ENCODE measurements around the gene HYCC1.
A peak's percentile ranks its signal among the peaks of the same experiment; 100 is the strongest.
"Not testable (repeated sequence)": the region's sequence is repeated elsewhere in the genome, so short reads cannot be mapped to it uniquely, and the experiment has no call there.

The HYCC1 gene

DNA sequence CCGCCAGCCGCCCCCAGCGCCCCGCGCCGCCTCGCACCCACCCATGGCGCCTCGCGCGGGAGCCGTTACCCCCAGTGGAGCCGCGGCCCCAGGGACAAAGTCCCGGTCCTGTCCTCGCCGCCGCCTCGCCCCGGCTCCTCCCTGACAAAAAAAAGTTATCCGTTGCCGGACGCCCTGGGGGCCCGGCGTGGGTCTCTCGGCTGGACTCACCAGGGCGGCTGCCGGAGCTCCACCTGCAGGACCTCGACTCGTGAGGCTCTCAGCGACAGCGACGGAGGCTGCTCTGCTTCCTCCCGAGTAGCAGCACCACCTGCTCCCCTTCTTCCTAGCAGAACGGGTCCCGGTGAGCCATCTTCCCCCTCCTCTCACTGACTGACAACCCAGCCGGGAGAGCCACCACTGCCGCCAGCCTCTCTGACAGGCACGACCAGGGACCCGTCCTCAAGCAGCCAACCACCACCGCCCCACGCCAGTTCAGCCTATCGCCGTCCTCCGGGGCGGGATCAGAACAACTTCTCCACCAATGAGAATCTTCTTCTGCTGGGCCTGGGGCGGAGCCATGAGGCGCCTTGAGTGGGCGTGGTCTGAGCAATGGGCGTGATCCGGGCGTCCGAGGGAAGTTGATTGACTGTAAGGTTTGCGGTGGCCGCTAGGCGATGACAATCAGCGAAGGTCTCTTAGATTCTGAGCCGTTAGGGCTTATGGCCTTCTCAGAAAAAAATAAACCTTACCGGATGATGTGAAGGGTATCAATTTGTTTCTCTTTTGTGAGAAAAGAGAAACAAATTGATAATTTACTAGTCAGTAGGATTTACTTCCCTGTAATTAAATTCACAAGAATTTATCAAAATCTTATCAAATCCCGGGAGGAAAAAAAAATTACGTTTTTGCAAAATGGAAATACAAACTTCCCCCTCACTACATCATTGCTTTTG lies at the start of gene HYCC1:
HYCC1 (minus strand) TSS at position 416 of the 935 bp plus-strand sequence. CDS start 23,019 bp downstream, outside the sequence.
- DNase-seq (ENCODE audit: low read depth, low spot score), result peak; percentile 88

DNA sequence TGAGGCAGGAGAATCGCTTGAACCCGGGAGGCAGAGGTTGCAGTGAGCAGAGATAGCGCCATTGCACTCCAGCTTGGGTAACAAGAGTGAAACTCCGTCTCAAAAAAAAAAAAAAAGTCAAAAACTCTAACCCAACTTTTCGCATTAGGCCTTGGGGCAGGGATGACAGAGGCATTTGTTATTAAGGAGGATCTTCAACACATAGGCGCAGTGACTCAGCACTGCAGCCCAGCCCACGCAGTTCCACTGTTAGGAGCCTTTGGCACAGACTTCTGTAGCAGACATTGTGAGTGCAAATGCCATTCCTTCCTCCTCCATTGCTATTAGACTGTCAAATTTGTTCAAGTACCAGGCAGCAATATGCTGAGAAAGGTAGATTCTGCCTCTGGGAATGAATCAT lies 48.5 kb upstream of the HYCC1 start:
- DNase-seq (ENCODE audit: low read depth, low spot score), result no peak

DNA sequence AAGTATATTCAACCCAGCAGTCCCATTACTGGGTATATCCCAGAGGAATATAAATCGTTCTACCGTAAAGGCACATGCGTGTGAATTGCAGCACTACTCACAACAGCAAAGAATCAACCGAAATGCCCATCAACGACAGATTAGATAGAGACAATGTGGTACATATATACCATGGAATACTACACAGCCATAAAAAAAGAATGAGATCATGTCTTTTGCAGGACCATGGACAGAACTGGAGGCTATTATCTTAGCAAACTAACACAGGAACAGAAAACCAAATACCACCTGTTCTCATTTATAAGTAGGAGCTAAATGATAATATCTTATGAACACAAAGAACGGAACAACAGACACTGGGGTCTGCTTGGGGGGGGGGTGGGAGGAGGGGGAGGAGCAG lies 47.4 kb upstream of the HYCC1 start:
- DNase-seq (ENCODE audit: low read depth, low spot score), result no peak

DNA sequence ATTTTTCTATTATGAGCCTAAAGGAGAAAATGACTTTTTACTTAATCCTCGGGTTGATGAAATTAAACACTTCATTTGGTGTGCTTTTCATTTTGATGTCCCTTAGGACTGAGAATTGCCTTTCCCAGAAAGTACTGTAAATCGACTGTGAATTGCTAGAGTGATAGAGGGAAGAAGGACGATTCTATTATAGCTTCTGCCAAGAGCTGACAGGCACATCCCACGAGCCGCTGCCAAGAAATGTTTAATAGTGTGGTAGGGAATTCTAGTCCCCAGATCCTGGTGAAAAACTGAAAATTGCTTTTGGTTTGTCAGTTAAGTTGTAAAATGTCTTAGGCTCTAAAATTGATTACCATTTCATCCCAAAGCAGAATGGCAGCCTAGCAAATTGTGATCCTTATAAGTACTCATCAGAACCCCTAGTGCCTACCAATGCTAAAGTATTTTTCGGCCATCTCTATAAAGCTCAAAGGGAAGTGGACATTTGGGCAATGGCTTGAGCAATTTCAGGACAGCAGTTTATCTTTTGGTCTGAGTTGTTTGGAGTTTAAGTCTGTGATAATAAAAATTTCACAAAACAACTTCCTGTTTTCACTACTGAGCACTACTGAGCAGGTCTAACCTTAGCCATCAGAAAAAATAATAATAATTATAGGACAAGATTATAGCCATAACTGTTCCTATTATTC lies 44.6 kb upstream of the HYCC1 start:
- DNase-seq (ENCODE audit: low read depth, low spot score), result no peak

DNA sequence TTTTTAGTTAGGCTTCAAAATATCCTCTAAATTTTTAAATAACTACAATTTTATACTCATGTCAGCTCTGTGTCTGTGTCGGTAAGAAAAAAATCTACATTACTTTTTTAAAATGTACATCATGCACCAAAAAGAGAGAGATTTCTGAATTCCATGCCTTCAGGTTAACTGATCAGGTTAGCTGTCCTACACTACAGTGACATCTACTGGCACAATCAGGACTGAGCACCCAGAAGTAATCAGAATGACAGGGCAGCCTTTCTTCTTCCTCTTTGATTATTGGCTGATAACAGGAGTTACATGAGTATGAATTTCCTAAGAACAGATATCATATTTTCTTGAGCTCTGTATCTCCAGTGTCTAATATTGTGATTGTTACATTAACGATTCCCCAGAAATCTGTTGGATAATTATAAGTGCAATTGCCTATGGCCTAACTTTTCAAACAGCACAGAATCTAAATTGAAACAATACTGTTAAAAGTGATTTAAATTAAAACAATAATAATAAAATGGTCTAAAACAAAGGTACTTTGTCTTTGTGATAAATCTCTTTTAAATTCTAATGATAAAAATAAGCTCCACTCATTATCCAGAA lies 41.8 kb upstream of the HYCC1 start:
- no peak for DNase-seq (ENCODE audit: low read depth, low spot score)

DNA sequence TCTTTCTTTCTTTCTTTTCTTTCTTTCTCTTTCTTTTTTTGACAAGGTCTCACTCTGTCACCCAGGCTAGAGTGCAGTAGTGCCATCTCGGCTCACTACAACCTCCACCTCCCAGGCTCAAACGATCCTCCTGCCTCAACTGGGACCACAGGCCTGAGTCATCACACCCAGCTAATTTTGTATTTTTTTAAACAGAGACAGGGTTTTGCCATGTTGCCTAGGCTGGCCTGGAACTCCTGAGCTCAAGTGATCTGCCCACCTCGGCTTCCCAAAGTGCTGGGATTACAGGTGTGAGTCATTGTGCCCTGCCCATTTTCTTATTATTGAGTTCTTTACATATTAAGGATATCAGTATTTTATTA lies 37.2 kb upstream of the HYCC1 start:
- not testable (repeated sequence) for DNase-seq (ENCODE audit: low read depth, low spot score)

DNA sequence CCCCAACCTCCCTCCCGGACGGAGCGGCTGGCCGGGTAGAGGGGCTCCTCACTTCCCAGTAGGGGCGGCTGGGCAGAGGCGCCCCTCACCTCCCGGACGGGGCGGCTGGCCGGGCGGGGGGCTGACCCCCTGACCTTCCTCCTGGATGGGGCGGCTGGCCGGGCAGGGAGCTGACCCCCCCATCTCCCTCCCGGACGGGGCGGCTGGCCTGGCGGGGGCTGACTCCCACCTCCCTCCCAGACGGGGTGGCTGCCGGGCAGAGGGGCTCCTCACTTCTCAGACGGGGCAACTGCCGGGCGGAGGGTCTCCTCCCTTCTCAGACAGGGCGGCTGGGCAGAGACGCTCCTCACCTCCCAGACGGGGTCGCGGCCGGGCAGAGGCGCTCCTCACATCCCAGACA lies 32.4 kb upstream of the HYCC1 start:
- not testable (repeated sequence) for DNase-seq (ENCODE audit: low read depth, low spot score)

DNA sequence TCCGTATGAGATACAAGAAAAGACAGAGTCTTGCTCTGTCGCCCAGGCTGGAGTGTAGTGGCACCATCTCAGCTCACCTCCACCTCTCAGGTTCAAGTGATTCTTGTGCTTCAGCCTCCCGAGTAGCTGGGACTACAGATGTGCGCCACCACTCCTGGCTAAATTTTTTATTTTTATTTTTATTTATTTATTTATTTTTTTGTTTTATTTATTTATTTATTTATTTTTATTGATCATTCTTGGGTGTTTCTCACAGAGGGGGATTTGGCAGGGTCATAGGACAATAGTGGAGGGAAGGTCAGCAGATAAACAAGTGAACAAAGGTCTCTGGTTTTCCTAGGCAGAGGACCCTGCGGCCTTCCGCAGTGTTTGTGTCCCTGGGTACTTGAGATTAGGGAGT lies 31.2 kb upstream of the HYCC1 start:
- not testable (repeated sequence) for DNase-seq (ENCODE audit: low read depth, low spot score)

DNA sequence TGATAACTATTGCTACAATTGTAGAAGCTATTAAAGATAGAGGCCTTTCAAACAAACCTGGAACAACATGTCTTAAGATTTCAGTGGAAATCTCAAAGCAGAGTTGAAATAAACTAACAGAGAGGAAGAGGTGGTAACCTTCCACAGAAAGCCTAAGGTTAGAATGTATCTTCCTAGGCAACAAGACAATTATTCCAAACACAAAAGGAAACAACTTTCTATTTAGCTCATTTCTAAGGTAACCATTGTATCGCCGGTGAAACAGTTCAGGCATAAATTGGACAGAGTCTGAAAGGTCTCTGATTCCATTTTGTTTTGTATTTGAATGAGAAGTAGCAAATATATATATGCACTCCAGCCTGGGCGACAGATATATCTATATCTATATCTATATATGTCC lies 30.7 kb upstream of the HYCC1 start:
- no peak for DNase-seq (ENCODE audit: low read depth, low spot score)

DNA sequence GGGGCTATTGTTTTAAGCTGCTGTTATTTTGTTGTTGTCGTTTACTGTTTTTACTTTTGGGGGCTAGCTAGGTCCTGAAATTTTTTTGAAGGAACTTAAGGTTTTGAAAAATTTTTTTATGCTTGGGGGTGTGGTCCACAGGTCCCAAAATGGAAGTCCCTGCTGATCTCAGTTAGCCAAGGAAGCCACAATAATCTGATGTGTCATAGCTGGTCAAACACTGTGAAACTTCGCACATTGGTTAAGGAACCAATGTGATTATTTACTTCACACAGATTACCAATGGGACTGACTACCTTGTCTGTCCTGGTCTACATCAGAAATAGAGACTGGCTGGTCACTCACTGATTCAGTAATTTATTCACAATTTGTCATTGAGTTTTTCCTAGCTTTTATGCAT lies 29.5 kb upstream of the HYCC1 start:
- no peak for DNase-seq (ENCODE audit: low read depth, low spot score)

DNA sequence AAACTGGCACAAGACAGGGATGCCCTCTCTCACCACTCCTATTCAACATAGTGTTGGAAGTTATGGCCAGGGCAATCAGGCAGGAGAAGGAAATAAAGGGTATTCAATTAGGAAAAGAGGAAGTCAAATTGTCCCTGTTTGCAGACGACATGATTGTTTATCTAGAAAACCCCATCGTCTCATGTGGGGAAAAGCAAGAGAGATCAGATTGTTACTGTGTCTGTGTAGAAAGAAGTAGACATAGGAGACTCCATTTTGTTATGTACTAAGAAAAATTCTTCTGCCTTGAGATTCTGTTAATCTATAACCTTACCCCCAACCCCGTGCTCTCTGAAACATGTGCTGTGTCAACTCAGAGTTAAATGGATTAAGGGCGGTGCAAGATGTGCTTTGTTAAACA lies 25.7 kb upstream of the HYCC1 start:
- DNase-seq (ENCODE audit: low read depth, low spot score), result not testable (repeated sequence)

DNA sequence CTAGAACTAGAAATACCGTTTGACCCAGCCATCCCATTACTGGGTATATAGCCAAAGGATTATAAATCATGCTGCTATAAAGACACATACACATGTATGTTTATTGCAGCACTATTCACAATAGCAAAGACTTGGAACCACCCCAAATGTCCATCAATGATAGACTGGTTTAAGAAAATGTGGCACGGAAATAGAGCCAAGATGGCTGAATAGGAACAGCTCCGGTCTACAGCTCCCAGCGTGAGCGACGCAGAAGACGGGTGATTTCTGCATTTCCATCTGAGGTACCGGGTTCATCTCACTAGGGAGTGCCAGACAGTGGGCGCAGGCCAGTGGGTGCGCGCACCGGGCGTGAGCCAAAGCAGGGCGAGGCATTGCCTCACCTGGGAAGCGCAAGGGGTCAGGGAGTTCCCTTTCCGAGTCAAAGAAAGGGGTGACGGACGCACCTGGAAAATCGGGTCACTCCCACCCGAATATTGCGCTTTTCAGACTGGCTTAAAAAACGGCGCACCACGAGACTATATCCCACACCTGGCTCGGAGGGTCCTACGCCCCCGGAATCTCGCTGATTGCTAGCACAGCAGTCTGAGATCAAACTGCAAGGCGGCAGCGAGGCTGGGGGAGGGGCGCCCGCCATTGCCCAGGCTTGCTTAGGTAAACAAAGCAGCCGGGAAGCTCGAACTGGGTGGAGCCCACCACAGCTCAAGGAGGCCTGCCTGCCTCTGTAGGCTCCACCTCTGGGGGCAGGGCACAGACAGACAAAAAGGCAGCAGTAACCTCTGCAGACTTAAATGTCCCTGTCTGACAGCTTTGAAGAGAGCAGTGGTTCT lies 21.8 kb upstream of the HYCC1 start:
- not testable (repeated sequence) for DNase-seq (ENCODE audit: low read depth, low spot score)

DNA sequence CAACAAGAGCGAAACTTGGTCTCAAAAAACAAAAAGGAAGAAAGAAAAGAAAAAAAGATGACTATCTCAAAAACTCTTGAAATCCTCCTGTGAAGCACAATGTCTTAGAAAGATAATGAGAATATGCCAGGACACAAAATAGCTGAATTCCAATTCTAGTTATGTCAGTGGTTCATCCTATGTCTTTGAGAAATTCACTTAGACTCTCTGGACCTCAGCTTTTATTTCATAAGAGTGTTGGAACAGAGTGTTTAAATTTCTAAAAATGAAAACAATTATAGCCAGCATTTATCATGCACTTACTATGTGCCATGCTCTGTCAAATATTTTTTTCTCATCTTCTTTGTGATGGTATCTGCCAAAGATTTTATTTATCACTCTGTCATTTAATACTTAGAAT lies 13.3 kb upstream of the HYCC1 start:
- no peak for DNase-seq (ENCODE audit: low read depth, low spot score)

DNA sequence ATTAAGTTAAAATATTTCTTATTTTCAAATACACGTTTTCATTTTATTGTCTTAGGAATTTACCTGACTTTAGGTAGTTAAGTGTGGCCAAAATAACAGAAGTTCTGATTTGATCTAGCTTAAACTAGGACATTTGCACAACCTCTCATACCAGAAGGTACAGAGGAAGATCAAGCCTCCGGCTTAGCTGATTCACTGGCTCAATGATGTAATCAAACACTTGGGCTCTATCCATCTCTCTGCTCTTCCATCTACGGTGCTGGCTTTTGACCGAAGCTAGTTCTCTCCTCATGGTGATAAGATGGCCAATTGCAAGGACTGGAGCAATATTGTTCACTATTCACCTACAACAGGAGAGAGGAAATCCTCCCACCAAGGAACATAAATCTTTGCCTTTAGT lies 12.2 kb upstream of the HYCC1 start:
- DNase-seq (ENCODE audit: low read depth, low spot score), result no peak

DNA sequence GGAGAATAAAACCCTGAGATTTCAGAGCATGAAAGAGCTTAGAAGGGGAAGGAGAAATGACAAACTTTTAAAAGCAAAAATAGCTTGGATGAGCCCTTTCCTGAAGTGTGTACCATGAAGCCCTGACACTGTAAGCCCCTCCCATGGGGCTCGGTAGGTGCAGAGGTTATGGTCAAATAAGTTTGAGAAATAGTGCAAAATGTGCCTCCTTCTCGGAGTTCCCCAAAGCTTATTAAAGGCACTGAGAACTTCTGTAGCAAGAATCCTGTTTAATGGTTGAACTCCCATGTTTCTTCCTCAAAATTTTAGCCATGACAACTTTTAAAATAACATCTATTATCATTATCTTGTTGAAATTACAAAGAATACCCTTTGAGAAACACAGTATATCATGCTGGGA lies 10.5 kb upstream of the HYCC1 start:
- no peak for DNase-seq (ENCODE audit: low read depth, low spot score)

DNA sequence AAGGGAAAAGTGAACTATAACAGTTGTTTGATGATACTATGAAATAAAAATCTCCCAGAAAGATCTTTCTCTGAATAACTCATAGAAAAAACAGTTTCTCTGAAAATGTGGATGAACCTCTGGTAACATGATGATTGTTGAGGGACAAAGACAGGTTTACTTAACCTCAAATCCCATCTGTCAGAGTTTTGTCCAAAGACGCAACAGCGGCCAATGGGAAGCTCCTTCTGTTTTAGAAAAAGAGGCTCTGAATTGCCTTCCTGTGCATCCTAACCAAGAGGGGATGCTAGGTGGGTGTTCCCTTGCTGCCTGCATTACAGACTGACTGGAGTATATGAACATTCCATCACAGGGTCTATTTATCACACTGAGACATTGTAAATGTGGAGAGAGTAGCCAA lies 8.9 kb upstream of the HYCC1 start:
- no peak for DNase-seq (ENCODE audit: low read depth, low spot score)

DNA sequence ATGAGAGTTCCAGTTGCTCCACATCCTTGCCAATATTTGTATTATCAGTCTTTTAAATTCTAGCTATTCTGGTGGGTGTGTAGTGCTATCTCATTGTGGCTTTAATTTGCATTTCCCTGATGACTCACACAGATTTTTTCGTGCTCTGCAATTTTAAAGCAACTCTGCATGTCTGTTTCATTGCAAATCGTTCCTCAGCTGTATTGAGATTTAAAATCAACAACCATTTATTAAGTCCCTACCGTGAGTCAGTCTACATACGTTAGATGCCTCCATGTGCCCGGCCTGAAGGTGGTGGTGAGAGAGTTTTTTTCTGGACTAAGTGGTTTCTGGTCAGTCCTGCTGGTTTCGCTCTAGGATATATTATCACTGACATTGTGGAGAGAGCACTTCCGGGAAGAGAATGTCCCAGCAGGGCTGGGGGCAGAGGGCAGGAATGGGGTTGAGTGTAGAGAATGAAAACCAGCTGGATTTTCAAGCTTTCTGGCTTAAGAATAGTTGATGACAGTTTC lies 8.4 kb upstream of the HYCC1 start:
- no peak for DNase-seq (ENCODE audit: low read depth, low spot score)

DNA sequence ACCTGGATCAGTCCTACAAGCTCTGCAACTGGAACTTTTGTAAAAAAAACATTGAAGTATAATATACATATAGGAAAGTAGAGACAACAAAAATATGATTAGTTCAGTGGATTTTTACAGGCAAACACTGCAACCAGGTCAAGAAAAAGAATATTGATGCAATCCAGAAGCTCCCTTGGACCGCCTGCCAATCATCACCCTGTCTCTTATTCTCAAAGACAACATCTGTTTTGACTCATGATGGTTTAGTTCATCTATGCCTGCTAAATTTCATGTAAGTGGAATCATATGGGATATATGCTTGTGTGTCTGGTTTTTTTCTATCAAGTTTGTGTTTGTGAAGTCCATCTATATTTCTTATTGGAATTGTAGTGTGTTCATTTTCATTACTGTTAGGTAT lies 7.7 kb upstream of the HYCC1 start:
- no peak for DNase-seq (ENCODE audit: low read depth, low spot score)

DNA sequence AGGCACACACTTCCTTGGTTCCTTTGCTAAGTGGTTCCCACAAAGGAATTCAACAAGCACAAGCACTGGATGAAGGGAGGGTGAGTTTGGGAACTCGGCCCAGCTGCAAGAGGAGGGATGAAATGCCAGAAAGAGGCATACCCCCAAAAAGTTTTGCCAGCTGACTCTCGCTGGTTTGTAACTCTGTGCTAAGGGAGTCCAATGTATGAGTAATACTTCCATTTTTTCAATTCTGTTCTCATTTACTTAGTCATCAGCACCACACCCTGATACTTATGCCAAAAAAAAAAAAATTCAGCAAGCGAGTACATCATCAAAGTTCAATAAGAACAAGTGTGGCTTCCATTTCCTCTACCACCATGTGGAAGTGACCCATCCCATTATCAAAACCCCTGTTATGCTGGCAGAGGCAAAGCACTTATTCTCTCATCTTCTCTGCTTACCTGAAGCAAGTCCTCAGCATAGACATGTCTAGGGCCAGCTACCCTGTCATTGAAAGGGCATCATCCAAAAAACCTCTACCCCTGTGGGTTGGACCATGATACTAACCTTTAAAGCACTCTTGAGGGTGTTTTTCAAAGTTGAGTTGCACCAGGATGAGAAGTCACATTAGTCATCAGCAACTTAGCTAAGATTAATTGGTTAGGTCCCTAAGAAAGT lies 6.9 kb upstream of the HYCC1 start:
- no peak for DNase-seq (ENCODE audit: low read depth, low spot score)

DNA sequence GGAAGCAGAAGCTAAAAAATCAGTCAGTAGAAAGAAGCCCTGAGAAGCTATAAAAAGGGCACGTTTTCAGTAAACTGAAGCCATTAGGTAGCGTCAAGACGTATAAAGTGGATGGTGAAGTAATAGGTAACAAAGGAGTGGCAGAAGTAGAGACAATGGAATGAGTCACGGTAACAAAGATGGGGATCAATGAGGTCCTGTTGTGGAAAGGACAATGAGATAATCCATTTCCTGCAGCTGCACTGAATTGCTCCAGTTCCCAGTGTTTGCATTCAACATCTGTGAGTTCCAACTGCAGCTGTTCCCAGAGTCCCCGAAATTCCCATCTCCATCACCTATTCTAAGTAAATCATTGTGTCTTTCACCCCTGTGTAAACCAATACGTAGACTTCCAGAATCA lies 4.8 kb upstream of the HYCC1 start:
- DNase-seq (ENCODE audit: low read depth, low spot score), result peak; percentile 23

DNA sequence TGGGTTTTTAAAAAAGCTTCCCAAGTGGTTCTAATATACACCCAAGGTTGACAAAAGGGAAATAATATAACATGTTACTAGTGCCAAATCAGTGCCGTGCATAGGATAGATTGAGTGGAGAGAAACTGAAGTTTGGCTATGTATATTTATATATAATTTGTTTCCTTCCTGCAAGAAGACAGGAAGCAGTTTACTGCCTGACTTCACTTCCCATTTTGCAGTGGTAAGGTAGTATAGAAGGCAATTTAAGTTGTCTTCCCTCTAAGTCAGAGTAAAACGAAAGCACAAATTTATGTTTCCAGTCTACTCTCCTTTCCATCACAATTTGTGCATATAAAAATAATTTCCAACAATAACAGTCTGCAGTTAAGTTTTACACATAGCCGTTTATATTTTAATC lies 3.4 kb upstream of the HYCC1 start:
- no peak for DNase-seq (ENCODE audit: low read depth, low spot score)
